ENCODE results near the gene PLCB4.

The PLCB4 gene

DNA sequence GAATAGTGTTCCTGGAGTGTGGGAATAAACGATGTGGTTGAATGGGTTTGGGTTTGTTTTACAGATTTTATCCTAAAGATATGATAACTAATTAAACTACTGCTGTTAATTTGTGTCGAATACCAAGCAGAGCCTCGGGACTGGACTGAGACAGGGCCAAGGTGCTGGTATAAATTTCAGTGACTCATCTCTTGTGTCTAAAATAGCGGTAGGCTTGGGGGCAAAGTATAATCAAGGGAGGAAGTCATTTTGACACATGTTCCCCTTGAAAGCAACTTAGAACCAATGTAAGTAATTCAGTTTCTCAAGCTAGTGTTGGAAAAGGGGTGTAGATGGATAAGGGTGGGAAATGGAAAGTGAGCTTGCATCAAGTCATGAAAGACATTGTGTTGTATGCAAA is 108.4 kb downstream of the PLCB4 start:
- no peak overlapping the region for H3K4me3 ChIP-seq (ENCODE audit: low read depth, low read length)
- DNase-seq (ENCODE audit: low read depth) = no peak
- TF ChIP-seq, protein P1, sequence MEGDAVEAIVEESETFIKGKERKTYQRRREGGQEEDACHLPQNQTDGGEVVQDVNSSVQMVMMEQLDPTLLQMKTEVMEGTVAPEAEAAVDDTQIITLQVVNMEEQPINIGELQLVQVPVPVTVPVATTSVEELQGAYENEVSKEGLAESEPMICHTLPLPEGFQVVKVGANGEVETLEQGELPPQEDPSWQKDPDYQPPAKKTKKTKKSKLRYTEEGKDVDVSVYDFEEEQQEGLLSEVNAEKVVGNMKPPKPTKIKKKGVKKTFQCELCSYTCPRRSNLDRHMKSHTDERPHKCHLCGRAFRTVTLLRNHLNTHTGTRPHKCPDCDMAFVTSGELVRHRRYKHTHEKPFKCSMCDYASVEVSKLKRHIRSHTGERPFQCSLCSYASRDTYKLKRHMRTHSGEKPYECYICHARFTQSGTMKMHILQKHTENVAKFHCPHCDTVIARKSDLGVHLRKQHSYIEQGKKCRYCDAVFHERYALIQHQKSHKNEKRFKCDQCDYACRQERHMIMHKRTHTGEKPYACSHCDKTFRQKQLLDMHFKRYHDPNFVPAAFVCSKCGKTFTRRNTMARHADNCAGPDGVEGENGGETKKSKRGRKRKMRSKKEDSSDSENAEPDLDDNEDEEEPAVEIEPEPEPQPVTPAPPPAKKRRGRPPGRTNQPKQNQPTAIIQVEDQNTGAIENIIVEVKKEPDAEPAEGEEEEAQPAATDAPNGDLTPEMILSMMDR (IDR thresholded peaks at IDR 0.05; ENCODE audit: control insufficient read depth, extremely low read depth, insufficient read depth) = no peak

DNA sequence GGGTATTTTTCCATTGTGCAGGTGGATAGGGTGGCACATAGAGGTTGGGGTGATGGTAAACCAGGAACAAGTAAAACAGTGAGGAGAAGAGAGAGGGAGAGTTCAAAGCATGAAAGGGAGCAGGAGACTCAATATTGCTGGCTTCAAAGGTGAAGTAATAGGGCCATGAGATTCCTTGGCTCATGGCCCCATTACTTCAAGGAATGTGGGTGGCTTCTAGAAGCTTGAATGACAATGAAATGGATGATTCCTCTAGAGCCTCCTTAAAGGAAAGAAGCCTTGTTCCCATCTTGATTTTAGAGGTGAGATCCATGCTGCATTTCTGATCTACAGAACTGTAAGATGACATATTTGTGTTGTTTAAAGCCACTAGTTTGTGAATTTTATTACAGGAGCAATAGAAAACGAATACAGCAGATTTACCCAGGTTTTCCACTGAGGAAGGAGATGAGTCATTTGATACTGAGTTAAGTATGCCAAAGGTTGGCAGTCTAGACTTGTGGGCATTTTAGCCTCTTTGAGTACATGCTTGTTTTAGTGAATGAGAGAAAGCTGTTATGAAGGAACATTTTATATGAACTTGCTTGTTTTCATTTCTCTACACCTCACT is 110.4 kb downstream of the PLCB4 start:
- DNase-seq (ENCODE audit: low read depth) = no peak
- no peak overlapping the region for H3K4me3 ChIP-seq (ENCODE audit: low read depth, low read length)
- TF ChIP-seq, protein P1 (IDR thresholded peaks at IDR 0.05; ENCODE audit: control insufficient read depth, extremely low read depth, insufficient read depth) = no peak

DNA sequence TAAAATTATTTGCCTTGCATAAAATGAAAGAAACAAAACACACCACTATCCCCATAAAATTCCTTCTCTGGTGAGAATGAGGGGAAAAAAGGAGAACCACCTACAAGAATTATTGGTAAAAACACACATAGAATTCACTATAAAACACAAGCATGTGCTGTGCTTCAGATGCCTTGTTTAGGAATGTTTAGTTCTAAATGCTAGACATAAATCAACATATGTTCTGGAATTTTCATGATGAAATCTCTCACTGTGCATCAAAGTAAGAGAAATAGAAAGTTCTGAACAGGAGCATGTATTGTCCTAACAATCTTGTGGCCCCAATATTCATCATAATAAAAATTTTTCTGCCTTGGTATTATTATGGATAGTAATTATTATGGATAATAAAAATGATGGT is 111.0 kb downstream of the PLCB4 start:
- TF ChIP-seq, protein P1 (IDR thresholded peaks at IDR 0.05; ENCODE audit: control insufficient read depth, extremely low read depth, insufficient read depth) = no peak
- no peak for DNase-seq (ENCODE audit: low read depth)
- no peak overlapping the region for H3K4me3 ChIP-seq (ENCODE audit: low read depth, low read length)

DNA sequence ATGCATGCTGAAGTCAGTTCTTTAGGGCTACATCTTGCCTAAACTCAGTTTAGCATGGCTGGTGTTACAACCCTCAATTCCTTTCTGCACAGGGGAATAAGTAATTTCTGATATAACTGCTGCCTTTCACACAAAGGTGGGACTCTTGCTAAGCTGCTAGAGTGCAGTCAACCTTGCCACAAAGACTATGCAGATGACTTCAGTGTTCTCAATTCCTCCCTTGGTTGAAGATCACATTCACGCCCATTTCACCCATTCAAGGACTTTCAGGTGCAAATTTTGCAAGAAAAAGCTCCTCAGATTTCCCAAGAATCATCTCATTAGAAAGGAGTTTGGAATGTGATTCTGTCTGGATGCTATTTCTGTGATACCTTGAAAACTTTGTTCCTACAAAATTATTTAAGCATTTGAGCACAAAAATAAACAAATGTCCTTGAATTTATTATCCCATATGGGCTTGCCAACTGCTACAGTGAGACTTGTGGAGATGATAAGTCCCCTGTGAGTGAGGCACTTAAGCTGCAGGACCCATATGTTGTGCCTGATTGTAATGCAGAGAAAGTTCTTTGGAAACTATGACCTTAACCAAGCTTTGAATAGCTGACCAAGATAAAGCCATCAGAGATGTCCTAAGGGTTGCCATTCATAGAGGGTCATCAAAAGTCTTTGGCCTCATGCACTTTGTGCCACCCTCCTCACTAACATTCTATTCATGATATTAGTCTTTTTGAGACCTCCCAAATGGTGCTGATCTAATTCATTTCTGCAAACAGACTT is 111.8 kb downstream of the PLCB4 start:
- DNase-seq (ENCODE audit: low read depth) = no peak
- TF ChIP-seq, protein P1 (IDR thresholded peaks at IDR 0.05; ENCODE audit: control insufficient read depth, extremely low read depth, insufficient read depth) = no peak
- no peak overlapping the region for H3K4me3 ChIP-seq (ENCODE audit: low read depth, low read length)

DNA sequence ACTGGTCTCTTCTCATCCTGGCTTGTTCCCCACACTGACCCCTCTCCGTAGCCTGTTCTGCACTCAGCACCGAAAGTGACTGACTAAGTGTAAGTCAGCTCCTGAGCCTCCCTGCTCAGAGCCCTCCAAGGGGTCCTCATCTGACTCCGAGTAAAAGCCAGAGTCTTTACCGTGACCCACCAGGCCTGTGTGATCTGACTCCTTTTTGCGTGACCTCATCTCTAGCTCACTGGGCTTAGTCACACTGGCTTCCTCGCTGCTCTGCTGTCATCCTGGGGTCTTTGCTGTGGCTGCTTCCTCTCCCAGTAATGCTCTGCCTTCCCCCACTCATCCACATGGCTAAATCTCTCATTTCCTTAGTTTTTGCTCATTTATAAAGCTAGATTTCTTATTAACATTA is 116.6 kb downstream of the PLCB4 start:
- no peak for DNase-seq (ENCODE audit: low read depth)
- H3K4me3 ChIP-seq (ENCODE audit: low read depth, low read length) = no peak overlapping the region
- TF ChIP-seq, protein P1 (IDR thresholded peaks at IDR 0.05; ENCODE audit: control insufficient read depth, extremely low read depth, insufficient read depth) = no peak

DNA sequence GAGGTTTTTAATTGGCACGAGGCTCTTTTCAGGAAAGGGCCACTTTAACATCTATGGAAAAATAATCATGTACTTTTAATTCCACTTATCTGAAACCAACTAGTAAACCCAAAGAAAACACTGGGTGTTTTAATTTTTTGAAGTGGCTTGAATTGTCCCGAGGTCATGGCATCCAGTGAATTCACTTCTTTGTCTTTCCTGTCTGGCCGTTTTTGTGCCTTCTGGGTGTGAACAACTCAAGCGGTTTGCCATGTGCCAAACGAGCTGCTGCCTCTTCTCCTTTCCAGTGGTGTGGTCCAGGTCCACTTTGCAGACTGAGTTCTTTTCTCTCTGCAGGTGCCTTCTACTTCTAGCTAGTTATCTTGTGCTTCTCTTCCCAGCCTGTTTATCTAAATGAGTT is 117.5 kb downstream of the PLCB4 start:
- DNase-seq (ENCODE audit: low read depth) = no peak
- TF ChIP-seq, protein P1 (IDR thresholded peaks at IDR 0.05; ENCODE audit: control insufficient read depth, extremely low read depth, insufficient read depth) = no peak
- H3K4me3 ChIP-seq (ENCODE audit: low read depth, low read length) = no peak overlapping the region
